Measurements from ENCODE around the gene SLC12A1.
"Not testable (repeated sequence)": the region's sequence is repeated elsewhere in the genome, so short reads cannot be mapped to it uniquely, and the experiment has no call there.

SLC12A1 gene

DNA sequence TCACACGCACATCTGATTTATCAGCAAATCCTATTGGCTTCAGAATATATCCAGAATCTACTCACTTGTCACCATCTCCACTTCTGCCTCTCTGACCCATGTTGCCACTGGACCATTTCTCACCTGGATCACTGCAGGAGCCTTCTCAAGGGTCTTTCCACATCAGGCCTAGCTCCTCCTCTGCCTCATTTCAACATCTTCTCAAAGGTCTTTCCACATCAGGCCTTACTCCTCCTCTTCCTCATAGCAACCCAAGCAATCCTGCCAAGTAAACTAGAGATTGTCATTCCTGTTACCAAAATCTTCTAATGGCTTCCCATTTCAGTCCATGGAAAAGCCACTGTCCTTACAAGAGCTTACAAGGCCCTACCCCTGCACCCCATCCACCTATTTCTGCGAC is 107.1 kb downstream of the SLC12A1 start:
- Histone ChIP-seq H3K9ac (ENCODE audit: low read length) (no peak overlapping the region), H3K27ac (ENCODE audit: low read depth, low read length) (no peak overlapping the region), H3K9me3 (ENCODE audit: low read length) (no peaks in the 10 kb centered on the region), H3K36me3 (ENCODE audit: insufficient read depth, low read length) (no peaks in the 10 kb centered on the region), H3K27me3 (ENCODE audit: control insufficient read depth in 1 of 2, insufficient read depth in 2 of 2, low read length in 2 of 2) (no peaks in the 10 kb centered on the region), H3K4me1 (ENCODE audit: insufficient read depth, low read length) (no peaks in the 10 kb centered on the region), H3K4me3 (ENCODE audit: low read depth in 1 of 2, low read length in 2 of 2) (no peak overlapping the region)

DNA sequence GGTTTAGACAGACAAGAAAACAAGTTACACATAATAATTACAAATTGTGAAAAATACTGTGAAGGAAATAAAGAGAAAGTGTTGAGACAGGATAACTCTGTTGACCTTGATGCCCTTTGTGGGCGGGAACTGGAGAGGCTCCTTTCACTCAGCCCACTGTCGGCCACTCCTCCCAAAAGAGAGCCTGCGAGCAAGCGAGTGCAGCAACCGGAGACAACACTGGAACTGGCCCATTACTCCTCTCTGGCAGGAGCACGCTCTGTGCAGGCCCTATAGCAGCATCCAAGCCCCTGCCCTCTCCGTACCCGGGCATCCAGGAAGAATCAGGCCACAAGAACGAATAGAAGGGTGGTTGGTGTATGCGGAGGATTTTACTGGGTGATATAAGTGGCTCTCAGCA is 108.9 kb downstream of the SLC12A1 start:
- no peak overlapping the region for H3K27ac ChIP-seq (ENCODE audit: low read depth, low read length)
- H3K27me3 ChIP-seq (ENCODE audit: control insufficient read depth in 1 of 2, insufficient read depth in 2 of 2, low read length in 2 of 2), result no peaks in the 10 kb centered on the region
- H3K9me3 ChIP-seq (ENCODE audit: low read length), result no peaks in the 10 kb centered on the region
- H3K4me1 ChIP-seq (ENCODE audit: insufficient read depth, low read length), result no peaks in the 10 kb centered on the region
- H3K36me3 ChIP-seq (ENCODE audit: insufficient read depth, low read length), result no peaks in the 10 kb centered on the region
- H3K9ac ChIP-seq (ENCODE audit: low read length), result no peak overlapping the region
- no peak overlapping the region for H3K4me3 ChIP-seq (ENCODE audit: low read depth in 1 of 2, low read length in 2 of 2)

DNA sequence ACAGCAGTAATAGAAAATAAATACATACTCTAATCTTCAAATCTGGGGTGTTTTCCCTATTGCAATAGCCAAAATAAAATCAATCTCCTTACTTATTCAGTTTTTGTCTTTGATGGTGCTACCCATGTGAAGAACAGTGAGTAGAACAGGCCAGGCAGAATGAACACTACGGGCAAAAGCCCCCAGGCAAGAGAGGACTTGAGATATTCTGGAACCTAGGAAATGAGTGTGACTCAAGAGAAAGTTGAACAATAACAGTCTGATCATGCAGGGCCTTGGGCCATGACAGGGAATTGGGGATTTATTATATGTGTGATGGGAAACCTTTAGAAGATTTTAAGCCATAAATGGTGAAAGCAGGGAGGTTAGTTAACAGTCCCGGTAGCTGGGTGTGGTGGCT is 111.1 kb downstream of the SLC12A1 start:
- no peaks in the 10 kb centered on the region for H3K9me3 ChIP-seq (ENCODE audit: low read length)
- no peaks in the 10 kb centered on the region for H3K36me3 ChIP-seq (ENCODE audit: insufficient read depth, low read length)
- H3K9ac ChIP-seq (ENCODE audit: low read length), result no peak overlapping the region
- no peaks in the 10 kb centered on the region for H3K27me3 ChIP-seq (ENCODE audit: control insufficient read depth in 1 of 2, insufficient read depth in 2 of 2, low read length in 2 of 2)
- H3K27ac ChIP-seq (ENCODE audit: low read depth, low read length), result no peak overlapping the region
- no peaks in the 10 kb centered on the region for H3K4me1 ChIP-seq (ENCODE audit: insufficient read depth, low read length)
- no peak overlapping the region for H3K4me3 ChIP-seq (ENCODE audit: low read depth in 1 of 2, low read length in 2 of 2)

- H3K9me3 ChIP-seq (ENCODE audit: low read length), result no peaks in the 10 kb centered on the region
- H3K27me3 ChIP-seq (ENCODE audit: control insufficient read depth in 1 of 2, insufficient read depth in 2 of 2, low read length in 2 of 2), result no peaks in the 10 kb centered on the region
- no peak overlapping the region for H3K9ac ChIP-seq (ENCODE audit: low read length)
- H3K27ac ChIP-seq (ENCODE audit: low read depth, low read length), result no peak overlapping the region
- H3K36me3 ChIP-seq (ENCODE audit: insufficient read depth, low read length), result no peaks in the 10 kb centered on the region
- no peak overlapping the region for H3K4me3 ChIP-seq (ENCODE audit: low read depth in 1 of 2, low read length in 2 of 2)
- H3K4me1 ChIP-seq (ENCODE audit: insufficient read depth, low read length), result no peaks in the 10 kb centered on the region
Measured at GRCh38 chr15:48318131-48318530, 112.0 kb downstream of the SLC12A1 start.

GRCh38 chr15:48323294-48323693 is 117.2 kb downstream of the SLC12A1 start:
- Histone ChIP-seq H3K27ac (ENCODE audit: low read depth, low read length) (no peak overlapping the region), H3K27me3 (ENCODE audit: control insufficient read depth in 1 of 2, insufficient read depth in 2 of 2, low read length in 2 of 2) (no peaks in the 10 kb centered on the region), H3K9me3 (ENCODE audit: low read length) (no peaks in the 10 kb centered on the region), H3K4me1 (ENCODE audit: insufficient read depth, low read length) (no peaks in the 10 kb centered on the region), H3K9ac (ENCODE audit: low read length) (no peak overlapping the region), H3K36me3 (ENCODE audit: insufficient read depth, low read length) (no peaks in the 10 kb centered on the region), H3K4me3 (ENCODE audit: low read depth in 1 of 2, low read length in 2 of 2) (no peak overlapping the region)

DNA sequence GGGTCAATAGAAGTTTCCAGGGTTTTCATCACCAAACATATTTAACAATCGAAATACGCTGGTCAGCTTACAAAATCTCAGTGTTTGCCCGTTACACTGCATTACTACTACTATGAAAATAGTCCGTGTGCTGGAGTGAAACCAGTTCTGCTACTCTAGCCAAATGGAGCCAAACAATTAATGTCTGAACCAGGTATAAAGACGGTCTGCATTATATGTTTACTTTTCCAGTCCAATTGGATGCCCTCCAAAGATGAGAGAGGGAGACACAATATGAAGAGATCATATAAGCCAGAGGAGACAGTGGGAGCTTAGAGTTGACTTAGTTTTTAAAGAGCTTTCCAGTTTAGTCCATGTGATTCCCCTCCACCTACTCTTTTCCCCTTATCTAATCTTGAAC is 118.8 kb downstream of the SLC12A1 start:
- Histone ChIP-seq H3K36me3 (ENCODE audit: insufficient read depth, low read length) (no peaks in the 10 kb centered on the region), H3K9ac (ENCODE audit: low read length) (no peak overlapping the region), H3K9me3 (ENCODE audit: low read length) (no peaks in the 10 kb centered on the region), H3K27ac (ENCODE audit: low read depth, low read length) (no peak overlapping the region), H3K27me3 (ENCODE audit: control insufficient read depth in 1 of 2, insufficient read depth in 2 of 2, low read length in 2 of 2) (no peaks in the 10 kb centered on the region), H3K4me3 (ENCODE audit: low read depth in 1 of 2, low read length in 2 of 2) (no peak overlapping the region), H3K4me1 (ENCODE audit: insufficient read depth, low read length) (peaks cover 6% of the 10 kb centered on the region)

GRCh38 chr15:48325400-48325799 is 119.3 kb downstream of the SLC12A1 start:
- no peak overlapping the region for H3K4me3 ChIP-seq (ENCODE audit: low read depth in 1 of 2, low read length in 2 of 2)
- peaks cover 11% of the 10 kb centered on the region for H3K4me1 ChIP-seq (ENCODE audit: insufficient read depth, low read length)
- H3K36me3 ChIP-seq (ENCODE audit: insufficient read depth, low read length), result no peaks in the 10 kb centered on the region

GRCh38 chr15:48326180-48326579 is 120.1 kb downstream of the SLC12A1 start:
- peaks cover 12% of the 10 kb centered on the region for H3K4me1 ChIP-seq (ENCODE audit: insufficient read depth, low read length)
- H3K27ac ChIP-seq (ENCODE audit: low read depth, low read length); H3K4me3 ChIP-seq (ENCODE audit: low read depth in 1 of 2, low read length in 2 of 2); H3K9me3 ChIP-seq (ENCODE audit: low read length); H3K27me3 ChIP-seq (ENCODE audit: control insufficient read depth in 1 of 2, insufficient read depth in 2 of 2, low read length in 2 of 2); H3K36me3 ChIP-seq (ENCODE audit: insufficient read depth, low read length); H3K9ac ChIP-seq (ENCODE audit: low read length): not testable (repeated sequence)

More at GRCh38 chr15:48325400-48325799, 119.3 kb downstream of the SLC12A1 start:
- H3K9ac ChIP-seq (ENCODE audit: low read length), result no peak overlapping the region
- no peaks in the 10 kb centered on the region for H3K9me3 ChIP-seq (ENCODE audit: low read length)
- H3K27ac ChIP-seq (ENCODE audit: low read depth, low read length), result no peak overlapping the region
- H3K27me3 ChIP-seq (ENCODE audit: control insufficient read depth in 1 of 2, insufficient read depth in 2 of 2, low read length in 2 of 2), result no peaks in the 10 kb centered on the region

GRCh38 chr15:48330105-48330785 is 124.1 kb downstream of the SLC12A1 start:
- Histone ChIP-seq H3K27ac (ENCODE audit: low read depth, low read length) (no peak overlapping the region), H3K9ac (ENCODE audit: low read length) (peak overlapping the region; percentile 64), H3K9me3 (ENCODE audit: low read length) (no peaks in the 10 kb centered on the region), H3K27me3 (ENCODE audit: control insufficient read depth in 1 of 2, insufficient read depth in 2 of 2, low read length in 2 of 2) (no peaks in the 10 kb centered on the region), H3K36me3 (ENCODE audit: insufficient read depth, low read length) (peaks cover 13% of the 10 kb centered on the region), H3K4me1 (ENCODE audit: insufficient read depth, low read length) (peaks cover 18% of the 10 kb centered on the region), H3K4me3 (ENCODE audit: low read depth in 1 of 2, low read length in 2 of 2) (peak overlapping the region; percentile 63 to 86)

- H3K4me1 ChIP-seq (ENCODE audit: insufficient read depth, low read length), result peaks cover 18% of the 10 kb centered on the region
- no peaks in the 10 kb centered on the region for H3K27me3 ChIP-seq (ENCODE audit: control insufficient read depth in 1 of 2, insufficient read depth in 2 of 2, low read length in 2 of 2)
- H3K27ac ChIP-seq (ENCODE audit: low read depth, low read length), result peak within 1 kb of the TSS; percentile 98
- H3K9me3 ChIP-seq (ENCODE audit: low read length), result no peaks in the 10 kb centered on the region
- peak within 1 kb of the TSS; percentile 64 for H3K9ac ChIP-seq (ENCODE audit: low read length)
- peak within 1 kb of the TSS; percentile 63 to 86 for H3K4me3 ChIP-seq (ENCODE audit: low read depth in 1 of 2, low read length in 2 of 2)
- H3K36me3 ChIP-seq (ENCODE audit: insufficient read depth, low read length), result peaks cover 18% of the 10 kb centered on the region
Measured at GRCh38 chr15:48330855-48331795, 125.0 kb downstream of the SLC12A1 start, which contains the start of gene DUT. DUT (plus strand) TSS chr15:48331429; CDS start chr15:48331516, 87 bp downstream.

DNA sequence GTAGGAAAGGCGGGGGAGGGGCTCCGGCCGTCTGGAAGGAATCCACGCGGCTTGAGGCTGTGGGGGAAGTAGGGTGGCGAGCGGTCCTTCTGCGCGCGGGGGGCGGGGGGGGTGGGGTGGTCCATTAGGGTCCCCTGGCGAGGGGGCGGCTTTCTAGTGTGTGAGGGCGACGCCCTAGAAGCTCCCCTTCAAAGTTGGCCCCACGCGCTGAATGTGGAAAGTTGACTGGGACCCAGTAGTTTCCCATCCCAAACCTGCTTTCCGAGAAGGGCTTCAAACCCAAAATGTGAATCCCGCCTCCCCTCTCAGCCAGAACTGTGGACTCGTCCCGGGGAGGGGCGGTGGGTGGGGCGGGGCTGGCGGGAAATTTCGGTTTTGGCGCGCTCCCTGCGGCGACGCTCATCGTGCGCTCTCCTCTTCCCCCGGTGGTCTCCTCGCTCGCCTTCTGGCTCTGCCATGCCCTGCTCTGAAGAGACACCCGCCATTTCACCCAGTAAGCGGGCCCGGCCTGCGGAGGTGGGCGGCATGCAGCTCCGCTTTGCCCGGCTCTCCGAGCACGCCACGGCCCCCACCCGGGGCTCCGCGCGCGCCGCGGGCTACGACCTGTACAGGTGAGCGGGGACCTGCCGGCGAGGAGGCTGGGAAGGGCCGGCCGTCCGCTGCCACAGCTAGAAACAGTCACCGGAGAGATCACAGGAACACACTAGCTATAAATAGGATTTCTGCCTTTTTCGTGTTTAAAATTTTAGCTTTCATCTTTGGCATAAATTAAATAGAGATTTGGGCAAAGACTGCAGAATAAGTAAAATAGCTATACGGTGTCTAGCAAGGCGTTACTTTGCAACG is 125.9 kb downstream of the SLC12A1 start:
- no peaks in the 10 kb centered on the region for H3K9me3 ChIP-seq (ENCODE audit: low read length)
- peaks cover 26% of the 10 kb centered on the region for H3K36me3 ChIP-seq (ENCODE audit: insufficient read depth, low read length)
- no peak overlapping the region for H3K9ac ChIP-seq (ENCODE audit: low read length)
- H3K27me3 ChIP-seq (ENCODE audit: control insufficient read depth in 1 of 2, insufficient read depth in 2 of 2, low read length in 2 of 2), result no peaks in the 10 kb centered on the region
- peak overlapping the region; percentile 63 to 86 for H3K4me3 ChIP-seq (ENCODE audit: low read depth in 1 of 2, low read length in 2 of 2)
- peak overlapping the region; percentile 98 for H3K27ac ChIP-seq (ENCODE audit: low read depth, low read length)
- H3K4me1 ChIP-seq (ENCODE audit: insufficient read depth, low read length), result peaks cover 18% of the 10 kb centered on the region

Data from muscle layer of colon (tissue), 2 donors.